K562 (cell line): ENCODE measurements around the gene DTD1. TPM values are rescaled to one million over a fixed set of nuclear protein-coding genes. Genes with fewer than 3 reads are reported as not detected.

Experiments
- ATAC-seq: fragments of 200-7000 bp; cut with Tn5 transposase; 3 replicates; pipeline ENCODE4 v1.9.1; 2020; ENCODE audit warnings: moderate library complexity
- BruUV-seq: library from RNA; stranded (reverse); fragments of 400-500 nt; replicated peaks from 2 replicates; lab custom pipeline; 2021; lab: Mats Ljungman, UMichigan
- CTCF ChIA-PET: fragments of 300-600 bp; formaldehyde crosslinking; extraction: SDS; loops from one replicate; lab custom pipeline; 2021; ENCODE audit warnings: low intra/inter-chr PET ratio; lab: Yijun Ruan, JAX
- POLR2A ChIA-PET: fragments of 300-600, 350-650 bp; sonication (Branson Sonifier 250); formaldehyde crosslinking; extraction: SDS; loops from one replicate; lab custom pipeline; 2021; ENCODE audit warnings: antibody characterized with exemption, inconsistent platforms; lab: Yijun Ruan, JAX
- DNase-seq, 4 experiments: peaks; one replicate each; pipeline versions ENCODE4 v3.0.0 to v3.0.0-alpha.2; 2011 to 2018; ENCODE audit warnings: low spot score in 3 of 4, mixed read lengths in 3 of 4; ENCODE audit errors: extremely low read depth in 1 of 4
- FAIRE-seq: peaks from 2 replicates; lab custom pipeline; 2011; peaks lifted over from hg19 to GRCh38; lab: Jason Lieb, UNC
- H2AFZ ChIP-seq: 2 replicates; pipeline ENCODE4 v1.6.0; 2011; ENCODE audit warnings: low read depth, low read length, control low read depth, inconsistent platforms
- H3K27ac ChIP-seq: fragments of 200-600 bp; 3 replicates; pipeline ENCODE4 v1.8.0; 2011; ENCODE audit warnings: low read depth, mild to moderate bottlenecking, control low read depth, inconsistent platforms, low read length, moderate library complexity, mixed read lengths; ENCODE audit errors: extremely low read depth
- H3K27me3 ChIP-seq, 2 experiments: fragments of 300-600 bp in 1 of 2; 2 replicates in 1 of 2; 3 replicates in 1 of 2; pipeline versions ENCODE4 v1.6.0 to v1.8.0; 2011; ENCODE audit warnings: inconsistent platforms in 2 of 2, low read length in 2 of 2, mild to moderate bottlenecking in 1 of 2, mixed read lengths in 1 of 2, moderate library complexity in 1 of 2; ENCODE audit not compliant: control insufficient read depth in 2 of 2, insufficient read depth in 2 of 2
- H3K36me3 ChIP-seq: fragments of 300-600 bp; 3 replicates; pipeline ENCODE4 v1.8.0; 2011; ENCODE audit warnings: mild to moderate bottlenecking, low read length, inconsistent platforms; ENCODE audit not compliant: control insufficient read depth, insufficient read depth
- H3K4me1 ChIP-seq, 2 experiments: fragments of 200-600 bp in 1 of 2; replicated peaks in 1 of 2; 2 replicates in 1 of 2; 3 replicates in 1 of 2; pipeline versions ENCODE4 v1.5.1 to v1.8.0; 2011; ENCODE audit warnings: inconsistent platforms in 2 of 2, low read length in 2 of 2, mild to moderate bottlenecking in 1 of 2, mixed read lengths in 1 of 2, moderate library complexity in 1 of 2; ENCODE audit not compliant: control insufficient read depth in 2 of 2, insufficient read depth in 2 of 2
- H3K4me2 ChIP-seq: 2 replicates; pipeline ENCODE4 v1.6.1; 2011; ENCODE audit warnings: low read length, control low read depth, inconsistent platforms, mixed read lengths; ENCODE audit not compliant: insufficient read depth
- H3K4me3 ChIP-seq: fragments of 200-600 bp; sonication (generic), shearing (Covaris generic); 2 replicates; pipeline ENCODE4 v1.5.1; 2016; ENCODE audit warnings: control low read depth, inconsistent platforms
- H3K79me2 ChIP-seq: fragments of 200-600 bp; 3 replicates; pipeline ENCODE4 v1.8.0; 2011; ENCODE audit warnings: low read length, inconsistent platforms; ENCODE audit not compliant: control insufficient read depth, insufficient read depth
- H3K9ac ChIP-seq, 2 experiments: 2 replicates each; pipeline versions ENCODE4 v1.6.0 to v1.6.1; 2011; ENCODE audit warnings: low read depth in 2 of 2, low read length in 2 of 2, control low read depth in 1 of 2, inconsistent platforms in 1 of 2, mild to moderate bottlenecking in 1 of 2, mixed read lengths in 1 of 2; ENCODE audit not compliant: insufficient read depth in 1 of 2
- H3K9me1 ChIP-seq: one replicate; pipeline ENCODE4 v1.6.0; 2011; ENCODE audit warnings: inconsistent platforms, mild to moderate bottlenecking, low read length, moderate library complexity; ENCODE audit not compliant: control insufficient read depth, insufficient read depth
- H3K9me3 ChIP-seq: replicated peaks from 2 replicates; pipeline ENCODE4 v1.5.1; 2011; ENCODE audit warnings: low read depth, low read length, inconsistent platforms; ENCODE audit not compliant: control insufficient read depth, insufficient read depth
- H4K20me1 ChIP-seq: replicated peaks from 2 replicates; pipeline ENCODE4 v1.6.1; 2011; ENCODE audit warnings: low read length, inconsistent platforms, mixed read lengths; ENCODE audit not compliant: control insufficient read depth, insufficient read depth
- C11orf30 ChIP-seq: fragments of 450-650 bp; IDR thresholded peaks from 2 replicates; pipeline ENCODE4 v1.6.1; 2016; ENCODE audit warnings: low read depth, mild to moderate bottlenecking
- PATZ1 ChIP-seq: fragments of 250-450 bp; sonication (Bioruptor Pico); IDR thresholded peaks from 2 replicates; pipeline ENCODE4 v1.5.0; 2020; ENCODE audit warnings: mild to moderate bottlenecking, borderline replicate concordance
- ZBTB33 ChIP-seq: sonication (generic); formaldehyde crosslinking; IDR thresholded peaks from 2 replicates; pipeline ENCODE4 v1.8.1; 2023; ENCODE audit warnings: mild to moderate bottlenecking, missing genetic modification reagents
- ZNF280A ChIP-seq: fragments of 450-650 bp; IDR thresholded peaks from 2 replicates; pipeline ENCODE4 v1.6.1; 2018; ENCODE audit warnings: mild to moderate bottlenecking, low read depth; ENCODE audit not compliant: partially characterized antibody
- ZNF699 ChIP-seq: fragments of 250-450 bp; sonication (Bioruptor Pico); IDR thresholded peaks from 2 replicates; pipeline ENCODE4 v1.8.0; 2021; ENCODE audit warnings: mild to moderate bottlenecking, moderate library complexity; ENCODE audit not compliant: insufficient replicate concordance
- WGBS: fragments of 100-300 bp; shearing (Covaris generic); methylation state at CpG from one replicate; pipeline ENCODE4 v1.1.6; 2016; ENCODE audit warnings: low coverage, mixed read lengths; ENCODE audit not compliant: insufficient coverage; ENCODE audit errors: missing lambda C conversion rate; 5-methylcytosine and 5-hydroxymethylcytosine counted together
- in situ Hi-C: fragments of 300-500 bp; cut with MboI; formaldehyde crosslinking; loops from 4 replicates; pipeline ENCODE4 v1.15.0; 2018; ENCODE audit warnings: inconsistent platforms, mixed read lengths
- intact Hi-C: fragments of 100-400 bp; cut with micrococcal nuclease; formaldehyde crosslinking; loops from 2 replicates; pipeline ENCODE4 v1.14.2; 2022
- polyA plus RNA-seq, 8 experiments: library from polyadenylated mRNA; depleted of rRNA in 4 of 8; stranded (reverse) in 5 of 8; unstranded in 3 of 8; fragments of >200 nt; fragmentation: Nextera tagmentation in 2 of 8; fragmentation: Illumina TruSeq in 1 of 8; extraction: Ambion mirVana in 2 of 8; extraction: Trizol in 1 of 8; gene quantifications; 2 replicates each; pipeline versions ENCODE4 v1.2.1 to v1.2.3, GENCODE V29; 2011 to 2014; ENCODE audit warnings: inconsistent platforms in 1 of 8, missing spikeins in 1 of 8
- total RNA-seq, 7 experiments: library from RNA; depleted of rRNA in 6 of 7; stranded (reverse); fragments of >200 nt in 6 of 7; fragmentation: Illumina TruSeq in 2 of 7; extraction: Trizol in 2 of 7; gene quantifications; 2 replicates each; pipeline versions ENCODE4 v1.2.1 to v1.2.3, GENCODE V29; 2011 to 2021; ENCODE audit warnings: low replicate concordance in 1 of 7

Gene DTD1
- total and polyA plus RNA-seq, 9 of the 15 experiments (the other 6 are each of a cell fraction or from before 2014, with no cell fraction given), result 5.7 to 28.6 (median 26.8) TPM

GRCh38 chr20:18795366-18795765 is 207.5 kb downstream of the DTD1 start (continued):
- no peak for TF ChIP-seq ZBTB33
- TF ChIP-seq ZNF699 (CRISPR knock-in tag), result no peak
- TF ChIP-seq ZNF280A, result no peak

GRCh38 chr20:18796282-18796833 is 208.5 kb downstream of the DTD1 start:
- in situ Hi-C loops (no loop called here), intact Hi-C loops (loop anchor here (10.0 kb wide), 1 partner anchor 162 kb away; no protein-coding TSS in a partner anchor)
- no peak overlapping the region for H3K4me2 ChIP-seq
- H3K9ac ChIP-seq, result no peak overlapping the region
- POLR2A ChIA-PET, result interaction anchor here (0.7 kb wide), 1 partner anchor 118 kb away, joined by 4 read pairs; no protein-coding TSS in a partner anchor
- no TSS peak for BruUV-seq
- no peaks in the 10 kb centered on the region for H4K20me1 ChIP-seq
- 0% methylated on average over 2 of the region's 2 CpGs for WGBS
- no peaks in the 10 kb centered on the region for H3K79me2 ChIP-seq
- no peak for TF ChIP-seq PATZ1
- peak; percentile 9; the same call in 1 of the 2 replicates for TF ChIP-seq C11orf30
- no peak overlapping the region for H2AFZ ChIP-seq
- no peaks in the 10 kb centered on the region for H3K9me1 ChIP-seq
- no peaks in the 10 kb centered on the region for H3K36me3 ChIP-seq
- FAIRE-seq, result no peak
- no peak for DNase-seq
- no peak overlapping the region for H3K4me3 ChIP-seq
- H3K9me3 ChIP-seq, result no peaks in the 10 kb centered on the region
- CTCF ChIA-PET, result no interaction called here
- no peaks in the 10 kb centered on the region for H3K27me3 ChIP-seq
- ATAC-seq, result no peak
- no peak overlapping the region for H3K27ac ChIP-seq
- no peaks in the 10 kb centered on the region for H3K4me1 ChIP-seq
